Left lung (tissue), 10 donors: ENCODE results near the gene KDM4C. TPM values are rescaled to one million over a fixed set of nuclear protein-coding genes. Genes with fewer than 3 reads are reported as not detected.

Experiments
- ATAC-seq: fragments of 200-7000 bp; cut with Tn5 transposase; one replicate; pipeline ENCODE4 v1.9.1; 2020; ENCODE audit warnings: moderate library complexity
- DNase-seq, 4 donors: peaks; one replicate each; pipeline ENCODE4 v3.0.0-alpha.2; 2013 to 2020
- H3K27ac ChIP-seq, 2 donors: fragments of 200-600 bp; sonication (generic) in 1 of 2; one replicate each; pipeline versions ENCODE4 v1.5.0 to v1.8.0; 2020 to 2021
- H3K27me3 ChIP-seq, 2 donors: fragments of 200-600 bp; sonication (generic) in 1 of 2; one replicate each; pipeline versions ENCODE4 v1.5.0 to v1.8.0; 2020 to 2021
- H3K36me3 ChIP-seq, 2 donors: fragments of 200-600 bp; sonication (generic) in 1 of 2; one replicate each; pipeline versions ENCODE4 v1.5.0 to v1.8.0; 2020 to 2021
- H3K4me1 ChIP-seq, 2 donors: fragments of 200-600 bp; one replicate each; pipeline ENCODE4 v1.8.0; 2021
- H3K4me3 ChIP-seq, 2 donors: fragments of 200-600 bp; sonication (generic) in 1 of 2; one replicate each; pipeline versions ENCODE4 v1.5.0 to v1.8.0; 2020 to 2021; ENCODE audit warnings: mild to moderate bottlenecking in 1 of 2
- H3K9me3 ChIP-seq, 2 donors: fragments of 200-600 bp; sonication (generic) in 1 of 2; one replicate each; pipeline versions ENCODE4 v1.5.0 to v1.8.0; 2020 to 2021
- intact Hi-C, 2 donors: fragments of 100-400 bp; cut with DNase I; formaldehyde crosslinking; loops; one replicate each; pipeline versions ENCODE4 v1.11.2 to v1.14.2; 2022
- polyA plus RNA-seq, 6 donors: library from polyadenylated mRNA; unstranded; fragments of 120-200 nt; gene quantifications; one replicate each; pipeline ENCODE4 v1.2.1, GENCODE V29; 2013; ENCODE audit not compliant: insufficient read length in 6 of 6
- total RNA-seq, 2 donors: library from RNA; stranded (reverse); fragmentation: NEBNext Ultra II Directional; extraction: Animal tissue kit (Norgen Biotek cat#: 25700); gene quantifications; one replicate each; pipeline ENCODE4 v1.2.1, GENCODE V29; 2021
- TF ChIP-seq, protein P1 (sequence below), 2 donors: fragments of 200-600 bp; sonication (generic) in 1 of 2; IDR thresholded peaks; one replicate each; pipeline versions ENCODE4 v1.5.0 to v1.8.0; 2021; ENCODE audit warnings: antibody characterized with exemption in 2 of 2
- donor health status: DM: no; HTN: yes; CAD: no.
- donor health status: DM: no; HTN: no; CAD: no.

KDM4C gene
- total and polyA plus RNA-seq, 8 donors, result 11.7 to 34.8 (median 15.2) TPM

- Histone ChIP-seq H3K36me3 (peaks cover 0 to 67% of the 10 kb centered on the region in 2 donors), H3K27ac (no peak overlapping the region), H3K9me3 (no peaks in the 10 kb centered on the region), H3K27me3 (no peaks in the 10 kb centered on the region), H3K4me3 (no peak overlapping the region), H3K4me1 (no peaks in the 10 kb centered on the region)
- TF ChIP-seq, protein P1, sequence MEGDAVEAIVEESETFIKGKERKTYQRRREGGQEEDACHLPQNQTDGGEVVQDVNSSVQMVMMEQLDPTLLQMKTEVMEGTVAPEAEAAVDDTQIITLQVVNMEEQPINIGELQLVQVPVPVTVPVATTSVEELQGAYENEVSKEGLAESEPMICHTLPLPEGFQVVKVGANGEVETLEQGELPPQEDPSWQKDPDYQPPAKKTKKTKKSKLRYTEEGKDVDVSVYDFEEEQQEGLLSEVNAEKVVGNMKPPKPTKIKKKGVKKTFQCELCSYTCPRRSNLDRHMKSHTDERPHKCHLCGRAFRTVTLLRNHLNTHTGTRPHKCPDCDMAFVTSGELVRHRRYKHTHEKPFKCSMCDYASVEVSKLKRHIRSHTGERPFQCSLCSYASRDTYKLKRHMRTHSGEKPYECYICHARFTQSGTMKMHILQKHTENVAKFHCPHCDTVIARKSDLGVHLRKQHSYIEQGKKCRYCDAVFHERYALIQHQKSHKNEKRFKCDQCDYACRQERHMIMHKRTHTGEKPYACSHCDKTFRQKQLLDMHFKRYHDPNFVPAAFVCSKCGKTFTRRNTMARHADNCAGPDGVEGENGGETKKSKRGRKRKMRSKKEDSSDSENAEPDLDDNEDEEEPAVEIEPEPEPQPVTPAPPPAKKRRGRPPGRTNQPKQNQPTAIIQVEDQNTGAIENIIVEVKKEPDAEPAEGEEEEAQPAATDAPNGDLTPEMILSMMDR (IDR thresholded peaks at IDR 0.05), result no peak
- intact Hi-C loops, result no loop called here
- ATAC-seq, result no peak
- DNase-seq, result no peak
Measured at GRCh38 chr9:7169717-7170389, 412.1 kb downstream of the KDM4C start.

- no peak overlapping the region for H3K27ac ChIP-seq
- no peak overlapping the region for H3K4me3 ChIP-seq
- H3K36me3 ChIP-seq, result peaks cover 0 to 64% of the 10 kb centered on the region in 2 donors
- TF ChIP-seq, protein P1 (IDR thresholded peaks at IDR 0.05), result no peak
- H3K27me3 ChIP-seq, result no peaks in the 10 kb centered on the region
- H3K4me1 ChIP-seq, result no peaks in the 10 kb centered on the region
- ATAC-seq, result no peak
- no peak for DNase-seq
- no peaks in the 10 kb centered on the region for H3K9me3 ChIP-seq
- intact Hi-C loops, result no loop called here
Measured at GRCh38 chr9:7171396-7172153, 413.8 kb downstream of the KDM4C start.

DNA sequence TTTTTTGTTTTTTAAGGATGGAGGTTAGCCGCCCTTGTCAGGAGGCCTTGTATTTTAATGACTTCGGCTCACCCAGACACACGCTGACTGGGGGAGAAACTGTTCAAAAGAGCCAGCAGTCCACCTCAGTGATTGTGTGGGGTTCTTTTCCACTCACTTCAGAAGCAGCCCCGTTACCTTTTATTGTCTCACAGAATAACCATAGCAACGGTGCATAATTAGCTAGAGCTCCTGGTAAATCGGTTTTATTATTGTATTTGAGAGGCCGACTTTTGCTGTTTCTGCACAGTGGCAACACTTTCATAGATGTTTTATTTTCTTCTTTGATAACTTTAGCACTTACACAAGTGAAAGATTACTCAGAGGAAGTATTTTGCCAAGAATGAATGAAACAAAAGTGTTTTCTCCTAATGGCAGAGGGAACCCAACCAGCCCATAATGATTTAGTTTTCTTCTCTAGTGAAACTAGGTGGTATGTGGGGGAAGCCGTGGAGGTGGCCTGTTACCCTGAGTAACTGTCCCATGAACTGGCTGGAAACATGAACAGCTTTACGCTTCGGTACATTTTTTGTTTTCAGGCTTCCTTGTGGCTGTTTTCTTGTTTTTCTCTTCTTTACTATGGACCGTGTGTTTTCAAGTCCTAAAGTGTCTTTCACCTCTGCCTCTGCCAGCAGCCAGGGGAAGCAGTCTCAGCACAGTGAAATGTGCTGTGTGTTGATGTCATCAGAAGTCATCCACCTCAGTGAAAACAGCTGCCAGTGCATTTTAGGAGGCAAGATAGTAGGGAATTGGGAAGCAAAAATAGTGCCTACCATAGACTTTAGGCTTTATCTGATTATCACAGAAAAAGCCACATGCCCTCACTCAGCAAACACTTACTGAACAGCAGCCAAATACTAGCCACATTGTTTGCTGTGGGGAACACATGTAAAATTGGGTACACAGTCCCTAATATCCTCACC lies 414.7 kb downstream of the KDM4C start:
- intact Hi-C loops, result no loop called here
- DNase-seq, result no peak
- Histone ChIP-seq H3K27me3 (no peaks in the 10 kb centered on the region), H3K4me3 (no peak overlapping the region), H3K9me3 (no peaks in the 10 kb centered on the region), H3K27ac (no peak overlapping the region), H3K4me1 (no peaks in the 10 kb centered on the region), H3K36me3 (peaks cover 0 to 60% of the 10 kb centered on the region in 2 donors)
- TF ChIP-seq, protein P1 (IDR thresholded peaks at IDR 0.05), result no peak
- no peak for ATAC-seq

- H3K36me3 ChIP-seq, result peaks cover 0 to 58% of the 10 kb centered on the region in 2 donors
- intact Hi-C loops, result no loop called here
- TF ChIP-seq, protein P1 (IDR thresholded peaks at IDR 0.05), result no peak
- ATAC-seq, result no peak
- H3K4me3 ChIP-seq, result no peak overlapping the region
- no peaks in the 10 kb centered on the region for H3K9me3 ChIP-seq
- H3K4me1 ChIP-seq, result no peaks in the 10 kb centered on the region
- H3K27me3 ChIP-seq, result no peaks in the 10 kb centered on the region
- no peak overlapping the region for H3K27ac ChIP-seq
- DNase-seq, result no peak
Measured at GRCh38 chr9:7173139-7173538, 415.4 kb downstream of the KDM4C start.
